Endodermal cell (in vitro differentiated cells): ENCODE measurements around the gene ASPG. TPM values are rescaled to one million over a fixed set of nuclear protein-coding genes. Genes with fewer than 3 reads are reported as not detected.

Experiments used
- DNase-seq: peaks from one replicate; pipeline ENCODE4 v3.0.0-alpha.2; 2017
- H3K27ac ChIP-seq: 2 replicates; pipeline ENCODE4 v1.5.1; 2013; ENCODE audit warnings: mild to moderate bottlenecking, low read depth, low read length, moderate library complexity
- H3K27me3 ChIP-seq: 2 replicates; pipeline ENCODE4 v1.6.1; 2013; ENCODE audit warnings: mild to moderate bottlenecking, low read length, moderate library complexity; ENCODE audit not compliant: insufficient read depth, control insufficient read depth, poor library complexity, severe bottlenecking
- H3K36me3 ChIP-seq: 2 replicates; pipeline ENCODE4 v1.7.0; 2013; ENCODE audit warnings: mild to moderate bottlenecking, low read length, moderate library complexity; ENCODE audit not compliant: control insufficient read depth, insufficient read depth
- H3K4me1 ChIP-seq: one replicate; pipeline ENCODE4 v1.7.0; 2013; ENCODE audit warnings: low read length; ENCODE audit not compliant: control insufficient read depth, insufficient read depth
- H3K4me3 ChIP-seq: 2 replicates; pipeline ENCODE4 v1.5.1; 2013; ENCODE audit warnings: mild to moderate bottlenecking, low read length, moderate library complexity
- H3K9ac ChIP-seq: 2 replicates; pipeline ENCODE4 v1.6.1; 2013; ENCODE audit warnings: mild to moderate bottlenecking, low read length, moderate library complexity; ENCODE audit not compliant: poor library complexity, severe bottlenecking; ENCODE audit errors: extremely low read depth
- H3K9me3 ChIP-seq: 2 replicates; pipeline ENCODE4 v1.6.1; 2013; ENCODE audit warnings: mild to moderate bottlenecking, low read length, moderate library complexity; ENCODE audit not compliant: control insufficient read depth
- H3K27ac Mint-ChIP-seq: 2 replicates; pipeline ENCODE4 v1.8.0; 2020; ENCODE audit warnings: mixed read lengths
- H3K27me3 Mint-ChIP-seq: 2 replicates; pipeline ENCODE4 v1.8.0; 2021; ENCODE audit warnings: mild to moderate bottlenecking, mixed read lengths; ENCODE audit not compliant: insufficient read depth
- H3K36me3 Mint-ChIP-seq: 2 replicates; pipeline ENCODE4 v1.8.0; 2020; ENCODE audit warnings: low read depth, mixed read lengths
- H3K4me1 Mint-ChIP-seq: 2 replicates; pipeline ENCODE4 v1.8.0; 2020; ENCODE audit warnings: mixed read lengths
- H3K4me3 Mint-ChIP-seq: 2 replicates; pipeline ENCODE4 v1.8.0; 2020; ENCODE audit warnings: mild to moderate bottlenecking, moderate library complexity, mixed read lengths
- H3K9me3 Mint-ChIP-seq: 2 replicates; pipeline ENCODE4 v1.8.0; 2020; ENCODE audit warnings: mild to moderate bottlenecking, mixed read lengths
- WGBS, 2 experiments: methylation state at CpG; one replicate each; pipeline versions ENCODE4 v1.1.5 to v1.1.7; 2013; ENCODE audit warnings: missing lambda C conversion rate in 2 of 2, mixed read lengths in 1 of 2; ENCODE audit not compliant: insufficient coverage in 1 of 2, insufficient read length in 1 of 2; 5-methylcytosine and 5-hydroxymethylcytosine counted together
- total RNA-seq, 2 donors: library from RNA; stranded (reverse); fragmentation: NEBNext Ultra II Directional in 1 of 2; extraction: Animal tissue kit (Norgen Biotek cat#: 25700) in 1 of 2; gene quantifications; 2 replicates in 1 of 2; 3 replicates in 1 of 2; pipeline ENCODE4 v1.2.1, GENCODE V29; 2021
- TF ChIP-seq, protein P1 (sequence below): fragments of 200-600 bp; sonication (generic); conservative IDR thresholded peaks from 2 replicates; pipeline ENCODE4 v1.5.0; 2021; ENCODE audit warnings: antibody characterized with exemption, mild to moderate bottlenecking

Gene ASPG
- total RNA-seq, 2 donors from 2014 or later: 0.71 to 1.4 TPM

- TF ChIP-seq, protein P1, sequence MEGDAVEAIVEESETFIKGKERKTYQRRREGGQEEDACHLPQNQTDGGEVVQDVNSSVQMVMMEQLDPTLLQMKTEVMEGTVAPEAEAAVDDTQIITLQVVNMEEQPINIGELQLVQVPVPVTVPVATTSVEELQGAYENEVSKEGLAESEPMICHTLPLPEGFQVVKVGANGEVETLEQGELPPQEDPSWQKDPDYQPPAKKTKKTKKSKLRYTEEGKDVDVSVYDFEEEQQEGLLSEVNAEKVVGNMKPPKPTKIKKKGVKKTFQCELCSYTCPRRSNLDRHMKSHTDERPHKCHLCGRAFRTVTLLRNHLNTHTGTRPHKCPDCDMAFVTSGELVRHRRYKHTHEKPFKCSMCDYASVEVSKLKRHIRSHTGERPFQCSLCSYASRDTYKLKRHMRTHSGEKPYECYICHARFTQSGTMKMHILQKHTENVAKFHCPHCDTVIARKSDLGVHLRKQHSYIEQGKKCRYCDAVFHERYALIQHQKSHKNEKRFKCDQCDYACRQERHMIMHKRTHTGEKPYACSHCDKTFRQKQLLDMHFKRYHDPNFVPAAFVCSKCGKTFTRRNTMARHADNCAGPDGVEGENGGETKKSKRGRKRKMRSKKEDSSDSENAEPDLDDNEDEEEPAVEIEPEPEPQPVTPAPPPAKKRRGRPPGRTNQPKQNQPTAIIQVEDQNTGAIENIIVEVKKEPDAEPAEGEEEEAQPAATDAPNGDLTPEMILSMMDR: no peak
- H3K4me3 ChIP-seq: no peak overlapping the region
- no peaks in the 10 kb centered on the region for H3K27me3 ChIP-seq
- WGBS, 2 experiments: 95 to 98% methylated on average over 16 to 20 of the region's 20 CpGs
- H3K27ac ChIP-seq: no peak overlapping the region
- Mint-ChIP-seq H3K36me3 (no peaks in the 10 kb centered on the region), H3K27ac (no peak overlapping the region), H3K4me3 (no peak overlapping the region), H3K4me1 (peaks cover 5% of the 10 kb centered on the region), H3K27me3 (peaks cover 4% of the 10 kb centered on the region), H3K9me3 (no peaks in the 10 kb centered on the region)
- no peaks in the 10 kb centered on the region for H3K9me3 ChIP-seq
- H3K36me3 ChIP-seq: no peaks in the 10 kb centered on the region
- no peaks in the 10 kb centered on the region for H3K4me1 ChIP-seq
- DNase-seq: no peak
- H3K9ac ChIP-seq: no peak overlapping the region
Observed at GRCh38 chr14:104090071-104090748, 4.7 kb downstream of the ASPG start.

GRCh38 chr14:104091061-104091926 is 5.8 kb downstream of the ASPG start:
- Mint-ChIP-seq H3K27me3 (peaks cover 7% of the 10 kb centered on the region), H3K4me3 (no peak overlapping the region), H3K27ac (no peak overlapping the region), H3K9me3 (no peaks in the 10 kb centered on the region), H3K36me3 (no peaks in the 10 kb centered on the region), H3K4me1 (peaks cover 5% of the 10 kb centered on the region)
- peak; percentile 43 for DNase-seq
- H3K4me3 ChIP-seq: no peak overlapping the region
- H3K27me3 ChIP-seq: no peaks in the 10 kb centered on the region
- H3K9ac ChIP-seq: no peak overlapping the region
- H3K9me3 ChIP-seq: no peaks in the 10 kb centered on the region
- TF ChIP-seq, protein P1: no peak
- no peaks in the 10 kb centered on the region for H3K4me1 ChIP-seq
- no peaks in the 10 kb centered on the region for H3K36me3 ChIP-seq
- WGBS, 2 experiments: 81 to 88% methylated on average over 21 to 26 of the region's 26 CpGs
- H3K27ac ChIP-seq: no peak overlapping the region

- Histone ChIP-seq H3K9me3 (no peaks in the 10 kb centered on the region), H3K36me3 (no peaks in the 10 kb centered on the region), H3K4me3 (no peak overlapping the region), H3K9ac (no peak overlapping the region), H3K27ac (no peak overlapping the region), H3K4me1 (no peaks in the 10 kb centered on the region), H3K27me3 (no peaks in the 10 kb centered on the region)
- Mint-ChIP-seq H3K27ac (no peak overlapping the region), H3K27me3 (peaks cover 5% of the 10 kb centered on the region), H3K36me3 (no peaks in the 10 kb centered on the region), H3K9me3 (no peaks in the 10 kb centered on the region), H3K4me1 (peaks cover 5% of the 10 kb centered on the region), H3K4me3 (no peak overlapping the region)
- DNase-seq: peak; percentile 45
- 90 to 92% methylated on average over 10 to 23 of the region's 23 CpGs for WGBS, 2 experiments
- TF ChIP-seq, protein P1: no peak
Observed at GRCh38 chr14:104091927-104092771, 6.6 kb downstream of the ASPG start.
